Osteocyte (in vitro differentiated cells): Measurements from ENCODE around the gene TNFAIP8. TPM values are rescaled to one million over a fixed set of nuclear protein-coding genes. Genes with fewer than 3 reads are reported as not detected.

Source experiments
- DNase-seq: peaks from one replicate; pipeline ENCODE4 v3.0.0; 2021; ENCODE audit warnings: mixed read lengths; ENCODE audit not compliant: unreplicated experiment; ENCODE audit errors: extremely low spot score
- H3K27ac Mint-ChIP-seq: one replicate; pipeline ENCODE4 v1.8.0; 2021; ENCODE audit warnings: mild to moderate bottlenecking, mixed read lengths; ENCODE audit not compliant: unreplicated experiment
- H3K27me3 Mint-ChIP-seq: one replicate; pipeline ENCODE4 v1.8.0; 2021; ENCODE audit warnings: mixed read lengths; ENCODE audit not compliant: unreplicated experiment
- H3K36me3 Mint-ChIP-seq: one replicate; pipeline ENCODE4 v1.8.0; 2021; ENCODE audit warnings: mixed read lengths; ENCODE audit not compliant: unreplicated experiment
- H3K4me1 Mint-ChIP-seq: one replicate; pipeline ENCODE4 v1.8.0; 2021; ENCODE audit warnings: mixed read lengths; ENCODE audit not compliant: unreplicated experiment
- H3K4me3 Mint-ChIP-seq: one replicate; pipeline ENCODE4 v1.8.0; 2021; ENCODE audit warnings: mild to moderate bottlenecking, moderate library complexity, mixed read lengths; ENCODE audit not compliant: unreplicated experiment
- H3K9me3 Mint-ChIP-seq: one replicate; pipeline ENCODE4 v1.8.0; 2021; ENCODE audit warnings: mixed read lengths; ENCODE audit not compliant: unreplicated experiment
- total RNA-seq: library from RNA; stranded (reverse); gene quantifications from 2 replicates; pipeline ENCODE4 v1.2.1, GENCODE V29; 2021
- TF ChIP-seq, protein P1 (sequence below): fragments of 200-600 bp; sonication (generic); IDR thresholded peaks from 2 replicates; pipeline ENCODE4 v1.5.0; 2021; ENCODE audit warnings: antibody characterized with exemption, mild to moderate bottlenecking, moderate library complexity

Gene TNFAIP8
- total RNA-seq, 1 donor from 2014 or later: 13.3 TPM

DNA sequence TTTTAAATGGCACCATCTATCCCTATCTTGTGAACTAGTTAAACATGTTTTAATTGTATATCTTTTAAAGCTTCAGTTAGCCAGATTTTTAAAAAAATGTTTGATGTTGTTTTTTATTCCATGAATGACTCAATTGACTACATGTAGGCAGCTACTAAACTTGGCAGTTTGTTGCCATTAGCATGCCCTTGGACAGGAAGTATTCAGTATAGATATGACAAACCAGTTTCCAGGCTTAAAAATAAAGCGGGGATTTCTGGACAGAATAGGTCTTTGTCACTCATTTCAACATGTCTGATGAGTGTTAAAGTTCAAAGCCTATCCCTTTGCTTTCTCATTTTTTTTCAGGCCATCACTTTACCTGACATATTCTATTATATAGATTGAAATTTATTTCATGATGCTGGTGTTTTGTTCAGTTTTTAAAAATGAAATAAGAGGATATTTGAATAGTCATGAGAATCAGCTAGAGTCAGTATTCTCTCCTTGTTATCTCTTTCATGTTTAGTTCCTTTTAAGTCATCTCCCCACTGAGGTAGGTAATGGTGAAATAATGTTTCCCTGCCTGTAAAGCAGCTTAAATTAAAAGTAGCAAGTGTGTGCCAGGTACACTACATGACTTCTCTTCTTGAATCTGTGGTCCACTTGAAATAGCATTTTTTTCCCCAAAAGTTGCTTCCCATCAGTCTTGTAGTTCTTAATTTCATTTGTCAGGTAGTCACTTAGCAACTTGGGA, 11.9 kb downstream of the TNFAIP8 start:
- H3K4me1 Mint-ChIP-seq: peaks cover 62% of the 10 kb centered on the region
- H3K27me3 Mint-ChIP-seq: no peaks in the 10 kb centered on the region
- peak overlapping the region; percentile 62 for H3K27ac Mint-ChIP-seq

DNA sequence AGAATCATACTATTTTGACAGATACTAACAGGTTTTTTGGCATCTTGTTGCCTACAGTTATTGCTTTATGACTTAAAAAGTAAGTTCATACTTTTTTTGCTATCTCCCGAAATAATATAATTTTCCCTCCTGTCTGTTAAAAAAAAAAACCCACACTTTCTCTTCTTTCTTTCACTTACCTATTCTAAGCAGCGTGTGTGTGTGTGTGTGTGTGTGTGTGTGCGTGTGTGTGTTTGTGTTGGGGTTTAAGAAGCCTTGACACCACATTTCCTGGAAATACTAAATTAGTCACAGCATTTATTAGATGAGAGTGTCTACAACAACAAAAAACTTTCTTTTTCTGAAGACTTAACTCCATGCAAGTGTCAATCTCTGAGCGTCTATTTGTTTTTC, 12.4 kb downstream of the TNFAIP8 start:
- no peaks in the 10 kb centered on the region for H3K27me3 Mint-ChIP-seq
- peaks cover 1% of the 10 kb centered on the region for H3K36me3 Mint-ChIP-seq
- H3K9me3 Mint-ChIP-seq: no peaks in the 10 kb centered on the region
- H3K4me1 Mint-ChIP-seq: peaks cover 62% of the 10 kb centered on the region
- peak overlapping the region; percentile 62 for H3K27ac Mint-ChIP-seq
- TF ChIP-seq, protein P1, sequence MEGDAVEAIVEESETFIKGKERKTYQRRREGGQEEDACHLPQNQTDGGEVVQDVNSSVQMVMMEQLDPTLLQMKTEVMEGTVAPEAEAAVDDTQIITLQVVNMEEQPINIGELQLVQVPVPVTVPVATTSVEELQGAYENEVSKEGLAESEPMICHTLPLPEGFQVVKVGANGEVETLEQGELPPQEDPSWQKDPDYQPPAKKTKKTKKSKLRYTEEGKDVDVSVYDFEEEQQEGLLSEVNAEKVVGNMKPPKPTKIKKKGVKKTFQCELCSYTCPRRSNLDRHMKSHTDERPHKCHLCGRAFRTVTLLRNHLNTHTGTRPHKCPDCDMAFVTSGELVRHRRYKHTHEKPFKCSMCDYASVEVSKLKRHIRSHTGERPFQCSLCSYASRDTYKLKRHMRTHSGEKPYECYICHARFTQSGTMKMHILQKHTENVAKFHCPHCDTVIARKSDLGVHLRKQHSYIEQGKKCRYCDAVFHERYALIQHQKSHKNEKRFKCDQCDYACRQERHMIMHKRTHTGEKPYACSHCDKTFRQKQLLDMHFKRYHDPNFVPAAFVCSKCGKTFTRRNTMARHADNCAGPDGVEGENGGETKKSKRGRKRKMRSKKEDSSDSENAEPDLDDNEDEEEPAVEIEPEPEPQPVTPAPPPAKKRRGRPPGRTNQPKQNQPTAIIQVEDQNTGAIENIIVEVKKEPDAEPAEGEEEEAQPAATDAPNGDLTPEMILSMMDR: no peak
- H3K4me3 Mint-ChIP-seq: no peak overlapping the region
- DNase-seq: no peak

More for the DNA sequence above, 11.9 kb downstream of the TNFAIP8 start:
- H3K9me3 Mint-ChIP-seq: no peaks in the 10 kb centered on the region
- TF ChIP-seq, protein P1: no peak
- H3K4me3 Mint-ChIP-seq: no peak overlapping the region
- no peak for DNase-seq
- H3K36me3 Mint-ChIP-seq: peaks cover 4% of the 10 kb centered on the region

DNA sequence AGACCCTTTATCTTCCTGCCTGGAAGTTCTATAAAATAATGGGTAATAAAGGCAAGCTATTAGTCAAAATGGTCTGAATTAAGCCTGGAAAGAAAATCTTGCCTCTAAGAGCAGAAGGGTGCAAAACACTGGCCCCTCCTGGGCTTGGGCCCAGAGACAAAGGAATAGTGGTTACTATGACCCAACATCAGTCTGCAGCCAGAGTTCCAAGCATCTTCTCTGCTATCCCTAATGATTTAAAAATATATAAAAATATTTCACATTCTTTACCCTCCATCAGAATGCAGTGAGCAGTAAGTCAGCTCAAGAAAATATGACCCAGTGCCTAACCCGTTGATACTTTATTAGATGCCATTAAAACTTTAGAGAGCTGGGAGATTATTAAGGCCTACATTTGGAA, 14.7 kb downstream of the TNFAIP8 start:
- H3K27me3 Mint-ChIP-seq: no peaks in the 10 kb centered on the region
- no peak for DNase-seq
- H3K4me1 Mint-ChIP-seq: peaks cover 60% of the 10 kb centered on the region
- no peak overlapping the region for H3K4me3 Mint-ChIP-seq
- TF ChIP-seq, protein P1: no peak
- peaks cover 2% of the 10 kb centered on the region for H3K36me3 Mint-ChIP-seq
- H3K9me3 Mint-ChIP-seq: no peaks in the 10 kb centered on the region
- peak overlapping the region; percentile 84 for H3K27ac Mint-ChIP-seq

DNA sequence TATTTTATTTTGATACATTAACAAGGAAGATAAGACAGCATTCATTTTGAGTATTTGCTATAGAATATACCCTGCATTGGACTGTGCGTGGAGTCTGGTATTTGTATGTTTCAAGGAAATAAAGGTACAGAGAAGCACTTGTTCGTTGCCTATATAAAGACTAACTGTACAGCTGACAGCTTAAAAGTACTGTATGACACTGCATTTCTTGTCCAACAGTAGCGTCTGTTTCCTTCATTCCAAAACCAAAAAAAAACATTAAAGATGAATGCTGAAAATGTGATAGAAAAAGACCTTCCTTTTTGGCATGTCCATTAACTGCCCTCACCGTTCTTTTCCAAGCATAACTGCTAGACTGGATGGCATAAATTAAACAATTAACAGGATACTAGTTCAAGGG, 15.3 kb downstream of the TNFAIP8 start:
- H3K27ac Mint-ChIP-seq: peak overlapping the region; percentile 84
- H3K4me1 Mint-ChIP-seq: peaks cover 54% of the 10 kb centered on the region
- no peaks in the 10 kb centered on the region for H3K27me3 Mint-ChIP-seq
- no peaks in the 10 kb centered on the region for H3K9me3 Mint-ChIP-seq
- H3K4me3 Mint-ChIP-seq: no peak overlapping the region
- no peak for DNase-seq
- TF ChIP-seq, protein P1: no peak
- peaks cover 2% of the 10 kb centered on the region for H3K36me3 Mint-ChIP-seq

DNA sequence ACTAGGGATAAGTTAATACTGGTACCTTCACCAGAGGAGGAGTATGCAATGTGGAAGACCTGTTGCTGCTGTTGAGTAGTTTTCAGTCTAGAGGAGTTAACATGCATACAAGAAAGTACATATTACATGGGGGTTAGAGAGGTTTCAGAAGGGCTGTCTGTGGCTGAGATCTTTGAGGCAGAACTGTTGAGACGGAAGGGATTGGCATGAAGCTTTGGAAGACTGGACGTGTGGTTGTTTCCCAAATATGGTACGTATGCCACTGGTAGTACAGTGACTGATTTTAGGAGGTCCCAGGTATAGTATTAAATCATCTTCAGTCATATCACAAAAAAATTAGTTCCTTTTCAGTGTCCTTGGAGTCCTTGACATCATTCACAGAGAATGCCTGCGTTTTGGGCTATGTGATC, 17.6 kb downstream of the TNFAIP8 start:
- Mint-ChIP-seq H3K4me1 (peaks cover 42% of the 10 kb centered on the region), H3K36me3 (peaks cover 2% of the 10 kb centered on the region), H3K27ac (no peak overlapping the region), H3K27me3 (no peaks in the 10 kb centered on the region), H3K9me3 (no peaks in the 10 kb centered on the region), H3K4me3 (no peak overlapping the region)
- TF ChIP-seq, protein P1: no peak
- no peak for DNase-seq
